IPS-20b (cell line): Measurements from ENCODE around the gene PGAM5.

Experiments used
- H3K27ac ChIP-seq: one replicate; pipeline ENCODE4 v1.5.1; 2013; ENCODE audit warnings: low read length
- H3K27me3 ChIP-seq: 2 replicates; pipeline ENCODE4 v1.6.1; 2013; ENCODE audit warnings: mild to moderate bottlenecking, low read length, inconsistent platforms; ENCODE audit not compliant: insufficient read depth
- H3K36me3 ChIP-seq: 2 replicates; pipeline ENCODE4 v1.6.1; 2013; ENCODE audit warnings: low read depth, mild to moderate bottlenecking, inconsistent platforms, low read length, moderate library complexity; ENCODE audit not compliant: insufficient read depth
- H3K4me1 ChIP-seq: 2 replicates; pipeline ENCODE4 v1.6.1; 2013; ENCODE audit warnings: mild to moderate bottlenecking, control low read depth, inconsistent platforms, low read length, moderate library complexity; ENCODE audit not compliant: insufficient read depth
- H3K4me3 ChIP-seq: 2 replicates; pipeline ENCODE4 v1.5.1; 2013; ENCODE audit warnings: mild to moderate bottlenecking, low read length, inconsistent platforms
- H3K9ac ChIP-seq: 2 replicates; pipeline ENCODE4 v1.6.1; 2013; ENCODE audit warnings: low read depth, mild to moderate bottlenecking, inconsistent platforms, low read length, moderate library complexity
- H3K9me3 ChIP-seq: 2 replicates; pipeline ENCODE4 v1.6.1; 2013; ENCODE audit warnings: mild to moderate bottlenecking, low read depth, low read length, inconsistent platforms; ENCODE audit not compliant: insufficient read depth

Gene PGAM5

GRCh38 chr12:132761921-132762583 lies 51.4 kb downstream of the PGAM5 start:
- H3K4me1 ChIP-seq = peaks cover 6% of the 10 kb centered on the region; the same call in 1 of the 2 replicates
- H3K9ac ChIP-seq = peak overlapping the region; percentile 88

GRCh38 chr12:132764231-132764630 lies 53.6 kb downstream of the PGAM5 start:
- Histone ChIP-seq H3K36me3 (no peaks in the 10 kb centered on the region), H3K27ac (no peak overlapping the region), H3K9ac (no peak overlapping the region), H3K9me3 (no peaks in the 10 kb centered on the region), H3K4me1 (peaks cover 9% of the 10 kb centered on the region; the same call in 1 of the 2 replicates), H3K27me3 (no peaks in the 10 kb centered on the region), H3K4me3 (no peak overlapping the region)

More at GRCh38 chr12:132761921-132762583, 51.4 kb downstream of the PGAM5 start:
- H3K27ac ChIP-seq = peak overlapping the region; percentile 38
- no peaks in the 10 kb centered on the region for H3K27me3 ChIP-seq
- peaks cover 10% of the 10 kb centered on the region; the same call in 1 of the 2 replicates for H3K36me3 ChIP-seq
- peak overlapping the region; percentile 75 for H3K4me3 ChIP-seq
- H3K9me3 ChIP-seq = no peaks in the 10 kb centered on the region

DNA sequence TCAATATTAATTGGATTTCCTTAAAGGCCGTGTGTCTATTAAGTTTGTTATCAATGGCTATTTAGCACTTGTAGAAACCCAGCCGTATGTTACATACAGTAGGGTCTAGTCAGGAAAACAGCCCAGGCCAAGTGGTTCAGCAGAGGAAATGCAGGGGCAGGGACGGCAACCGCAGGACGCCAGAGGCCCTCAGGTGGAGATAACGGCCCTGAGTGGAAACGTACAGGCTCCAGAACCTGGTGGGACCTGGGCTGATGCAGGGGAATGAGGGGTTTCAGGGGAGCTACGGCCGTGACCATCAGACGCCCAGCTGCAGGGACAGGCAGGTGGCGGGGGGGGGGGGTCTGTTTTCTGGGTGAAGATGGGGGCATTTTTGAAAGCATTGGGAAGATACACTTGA lies 54.7 kb downstream of the PGAM5 start:
- H3K36me3 ChIP-seq = 0 out of 2 replicates have a peak, but pooled peaks cover 4% of the 10 kb centered on the region
- no peak overlapping the region for H3K4me3 ChIP-seq
- H3K4me1 ChIP-seq = peaks cover 5% of the 10 kb centered on the region; the same call in 1 of the 2 replicates
- no peak overlapping the region for H3K27ac ChIP-seq
- no peaks in the 10 kb centered on the region for H3K27me3 ChIP-seq
- H3K9ac ChIP-seq = no peak overlapping the region
- H3K9me3 ChIP-seq = no peaks in the 10 kb centered on the region

GRCh38 chr12:132766380-132767085 lies 55.9 kb downstream of the PGAM5 start:
- Histone ChIP-seq H3K36me3 (peaks cover 10% of the 10 kb centered on the region; the same call in 1 of the 2 replicates), H3K27ac (no peak overlapping the region), H3K4me3 (no peak overlapping the region), H3K27me3 (no peaks in the 10 kb centered on the region), H3K9me3 (no peaks in the 10 kb centered on the region), H3K9ac (no peak overlapping the region), H3K4me1 (0 out of 2 replicates have a peak, but pooled peaks cover 3% of the 10 kb centered on the region)

GRCh38 chr12:132771126-132771838 lies 60.6 kb downstream of the PGAM5 start:
- 0 out of 2 replicates have a peak, but pooled peaks cover 3% of the 10 kb centered on the region for H3K4me1 ChIP-seq
- no peak overlapping the region for H3K9ac ChIP-seq
- no peaks in the 10 kb centered on the region for H3K27me3 ChIP-seq
- peaks cover 55% of the 10 kb centered on the region for H3K36me3 ChIP-seq
- H3K4me3 ChIP-seq = no peak overlapping the region
- H3K27ac ChIP-seq = no peak overlapping the region
- no peaks in the 10 kb centered on the region for H3K9me3 ChIP-seq
